ENCODE results near the gene ZDHHC6.

ZDHHC6 gene

GRCh38 chr10:112397592-112397991 lies 49.1 kb downstream of the ZDHHC6 start:
- H3K36me3 ChIP-seq: no peaks in the 10 kb centered on the region
- H3K27me3 ChIP-seq: peaks cover 37% of the 10 kb centered on the region
- no peaks in the 10 kb centered on the region for H3K4me1 ChIP-seq
- no peak overlapping the region for H3K4me3 ChIP-seq (ENCODE audit: low read depth, low read length)
- H3K9me3 ChIP-seq: no peaks in the 10 kb centered on the region
- no peak for DNase-seq
- TF ChIP-seq, protein P1, sequence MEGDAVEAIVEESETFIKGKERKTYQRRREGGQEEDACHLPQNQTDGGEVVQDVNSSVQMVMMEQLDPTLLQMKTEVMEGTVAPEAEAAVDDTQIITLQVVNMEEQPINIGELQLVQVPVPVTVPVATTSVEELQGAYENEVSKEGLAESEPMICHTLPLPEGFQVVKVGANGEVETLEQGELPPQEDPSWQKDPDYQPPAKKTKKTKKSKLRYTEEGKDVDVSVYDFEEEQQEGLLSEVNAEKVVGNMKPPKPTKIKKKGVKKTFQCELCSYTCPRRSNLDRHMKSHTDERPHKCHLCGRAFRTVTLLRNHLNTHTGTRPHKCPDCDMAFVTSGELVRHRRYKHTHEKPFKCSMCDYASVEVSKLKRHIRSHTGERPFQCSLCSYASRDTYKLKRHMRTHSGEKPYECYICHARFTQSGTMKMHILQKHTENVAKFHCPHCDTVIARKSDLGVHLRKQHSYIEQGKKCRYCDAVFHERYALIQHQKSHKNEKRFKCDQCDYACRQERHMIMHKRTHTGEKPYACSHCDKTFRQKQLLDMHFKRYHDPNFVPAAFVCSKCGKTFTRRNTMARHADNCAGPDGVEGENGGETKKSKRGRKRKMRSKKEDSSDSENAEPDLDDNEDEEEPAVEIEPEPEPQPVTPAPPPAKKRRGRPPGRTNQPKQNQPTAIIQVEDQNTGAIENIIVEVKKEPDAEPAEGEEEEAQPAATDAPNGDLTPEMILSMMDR (IDR thresholded peaks at IDR 0.05; ENCODE audit: low read depth, low read length): no peak

DNA sequence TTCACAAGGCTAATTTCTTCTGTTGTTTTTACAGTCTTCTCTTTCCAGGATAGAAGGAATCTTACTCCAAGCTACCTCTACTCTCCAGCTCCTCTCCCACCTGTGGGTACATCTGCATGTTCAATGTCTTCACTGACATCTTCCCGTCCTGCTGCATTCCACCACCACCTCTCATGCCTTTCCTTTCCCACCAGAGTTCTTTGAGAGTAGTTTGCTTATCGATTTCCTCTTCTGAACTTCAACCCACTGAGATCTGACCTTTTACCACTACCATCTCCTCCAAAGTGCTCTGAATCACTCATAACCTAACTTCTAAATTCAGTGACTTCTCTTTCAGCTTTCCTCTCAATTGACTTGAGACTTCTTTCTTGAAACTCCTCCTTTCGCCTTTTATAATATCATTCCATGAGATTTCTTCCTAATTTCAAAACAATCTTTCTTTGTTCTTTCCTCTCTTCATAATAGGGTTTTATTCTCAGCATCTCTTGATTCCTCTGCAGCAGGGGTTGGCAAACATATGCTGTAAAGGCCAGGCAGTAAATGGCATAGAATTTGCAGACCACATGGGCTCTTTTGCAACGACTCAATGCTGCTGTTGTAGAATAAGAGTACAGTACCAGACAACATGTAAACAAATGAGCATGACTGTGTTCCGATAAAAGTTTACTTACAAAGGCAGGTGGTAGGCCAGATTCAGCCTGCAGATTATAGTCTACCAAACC lies 50.7 kb downstream of the ZDHHC6 start:
- no peak for DNase-seq
- Histone ChIP-seq H3K27me3 (peaks cover 32% of the 10 kb centered on the region), H3K9me3 (no peaks in the 10 kb centered on the region), H3K4me1 (no peaks in the 10 kb centered on the region), H3K36me3 (no peaks in the 10 kb centered on the region), H3K4me3 (ENCODE audit: low read depth, low read length) (no peak overlapping the region)
- TF ChIP-seq, protein P1 (IDR thresholded peaks at IDR 0.05; ENCODE audit: low read depth, low read length): no peak

GRCh38 chr10:112394475-112394875 lies 52.2 kb downstream of the ZDHHC6 start:
- Histone ChIP-seq H3K9me3 (no peaks in the 10 kb centered on the region), H3K4me3 (ENCODE audit: low read depth, low read length) (no peak overlapping the region), H3K27me3 (peaks cover 32% of the 10 kb centered on the region), H3K4me1 (no peaks in the 10 kb centered on the region), H3K36me3 (no peaks in the 10 kb centered on the region)
- DNase-seq: no peak
- TF ChIP-seq, protein P1 (IDR thresholded peaks at IDR 0.05; ENCODE audit: low read depth, low read length): no peak

- no peak for DNase-seq
- H3K36me3 ChIP-seq: no peaks in the 10 kb centered on the region
- peaks cover 32% of the 10 kb centered on the region for H3K27me3 ChIP-seq
- no peaks in the 10 kb centered on the region for H3K4me1 ChIP-seq
- TF ChIP-seq, protein P1 (IDR thresholded peaks at IDR 0.05; ENCODE audit: low read depth, low read length): no peak
- no peak overlapping the region for H3K4me3 ChIP-seq (ENCODE audit: low read depth, low read length)
- H3K9me3 ChIP-seq: no peaks in the 10 kb centered on the region
Measured at GRCh38 chr10:112393827-112394226, 52.9 kb downstream of the ZDHHC6 start.

GRCh38 chr10:112393341-112393740 lies 53.4 kb downstream of the ZDHHC6 start:
- TF ChIP-seq, protein P1 (IDR thresholded peaks at IDR 0.05; ENCODE audit: low read depth, low read length): no peak
- Histone ChIP-seq H3K4me3 (ENCODE audit: low read depth, low read length) (no peak overlapping the region), H3K27me3 (peaks cover 32% of the 10 kb centered on the region), H3K4me1 (no peaks in the 10 kb centered on the region), H3K36me3 (no peaks in the 10 kb centered on the region), H3K9me3 (no peaks in the 10 kb centered on the region)
- DNase-seq: no peak

GRCh38 chr10:112390125-112390703 lies 56.5 kb downstream of the ZDHHC6 start:
- Histone ChIP-seq H3K9me3 (no peaks in the 10 kb centered on the region), H3K4me1 (no peaks in the 10 kb centered on the region), H3K36me3 (no peaks in the 10 kb centered on the region), H3K27me3 (peaks cover 20% of the 10 kb centered on the region), H3K4me3 (ENCODE audit: low read depth, low read length) (no peak overlapping the region)
- TF ChIP-seq, protein P1 (IDR thresholded peaks at IDR 0.05; ENCODE audit: low read depth, low read length): no peak
- no peak for DNase-seq

Data from BE2C (cell line).